Mononuclear cell (primary cell): ENCODE data around the gene LTB. TPM values are rescaled to one million over a fixed set of nuclear protein-coding genes. Genes with fewer than 3 reads are reported as not detected.
A peak's percentile ranks its signal among the peaks of the same experiment; 100 is the strongest.

Experiments
- H3K27me3 ChIP-seq: 2 replicates; pipeline ENCODE4 v1.6.0; 2011; ENCODE audit warnings: low read length, control low read depth; ENCODE audit not compliant: insufficient read depth
- H3K4me1 ChIP-seq: 2 replicates; pipeline ENCODE4 v1.5.1; 2011; ENCODE audit warnings: mild to moderate bottlenecking, low read length, control low read depth; ENCODE audit not compliant: insufficient read depth
- H3K4me3 ChIP-seq: 2 replicates; pipeline ENCODE4 v1.5.1; 2011; ENCODE audit warnings: mild to moderate bottlenecking, low read length, moderate library complexity
- H3K9me3 ChIP-seq: 2 replicates; pipeline ENCODE4 v1.5.1; 2011; ENCODE audit warnings: low read depth, mild to moderate bottlenecking, control low read depth, low read length
- total RNA-seq: library from RNA; depleted of rRNA; stranded (reverse); fragments of >200 nt; gene quantifications from one replicate; pipeline ENCODE4 v1.2.3, GENCODE V29; 2012

LTB gene
- 191 TPM for total RNA-seq

DNA sequence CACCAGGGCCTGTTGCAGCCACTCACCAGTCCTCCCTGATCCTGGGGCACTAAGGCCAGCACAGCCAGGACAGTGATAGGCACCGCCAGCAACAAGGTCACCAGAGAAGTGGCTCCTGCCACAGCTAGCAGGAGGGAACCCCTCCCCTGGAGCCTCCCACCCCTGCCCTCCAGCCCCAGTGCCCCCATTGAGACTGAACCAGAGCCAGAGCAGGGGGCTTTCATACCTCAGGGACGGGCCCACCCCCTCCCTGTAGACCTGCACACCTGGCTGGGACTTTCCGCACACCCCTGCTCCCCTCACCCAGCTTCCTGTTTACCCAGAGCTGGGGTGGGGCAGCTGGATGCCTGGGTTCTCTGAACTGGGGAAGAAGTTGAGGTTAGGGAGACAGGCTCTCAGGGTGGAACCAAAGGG lies at the start of gene LTB:
TSS of gene LTB (minus strand) at position 195 of the 414 bp plus-strand sequence. CDS start at position 188, 7 bp downstream.
- H3K4me1 ChIP-seq: peaks cover 89% of the 10 kb centered on the region
- H3K27me3 ChIP-seq: no peaks in the 10 kb centered on the region
- peak within 1 kb of the TSS; percentile 85 for H3K4me3 ChIP-seq
- H3K9me3 ChIP-seq: no peaks in the 10 kb centered on the region

GRCh38 chr6:31631681-31632278 lies 49.6 kb upstream of the LTB start:
- Histone ChIP-seq H3K27me3 (no peaks in the 10 kb centered on the region), H3K4me3 (no peak overlapping the region), H3K4me1 (no peaks in the 10 kb centered on the region), H3K9me3 (no peaks in the 10 kb centered on the region)

GRCh38 chr6:31631209-31631608 lies 49.0 kb upstream of the LTB start:
- Histone ChIP-seq H3K9me3 (no peaks in the 10 kb centered on the region), H3K4me1 (no peaks in the 10 kb centered on the region), H3K4me3 (no peak overlapping the region), H3K27me3 (no peaks in the 10 kb centered on the region)

DNA sequence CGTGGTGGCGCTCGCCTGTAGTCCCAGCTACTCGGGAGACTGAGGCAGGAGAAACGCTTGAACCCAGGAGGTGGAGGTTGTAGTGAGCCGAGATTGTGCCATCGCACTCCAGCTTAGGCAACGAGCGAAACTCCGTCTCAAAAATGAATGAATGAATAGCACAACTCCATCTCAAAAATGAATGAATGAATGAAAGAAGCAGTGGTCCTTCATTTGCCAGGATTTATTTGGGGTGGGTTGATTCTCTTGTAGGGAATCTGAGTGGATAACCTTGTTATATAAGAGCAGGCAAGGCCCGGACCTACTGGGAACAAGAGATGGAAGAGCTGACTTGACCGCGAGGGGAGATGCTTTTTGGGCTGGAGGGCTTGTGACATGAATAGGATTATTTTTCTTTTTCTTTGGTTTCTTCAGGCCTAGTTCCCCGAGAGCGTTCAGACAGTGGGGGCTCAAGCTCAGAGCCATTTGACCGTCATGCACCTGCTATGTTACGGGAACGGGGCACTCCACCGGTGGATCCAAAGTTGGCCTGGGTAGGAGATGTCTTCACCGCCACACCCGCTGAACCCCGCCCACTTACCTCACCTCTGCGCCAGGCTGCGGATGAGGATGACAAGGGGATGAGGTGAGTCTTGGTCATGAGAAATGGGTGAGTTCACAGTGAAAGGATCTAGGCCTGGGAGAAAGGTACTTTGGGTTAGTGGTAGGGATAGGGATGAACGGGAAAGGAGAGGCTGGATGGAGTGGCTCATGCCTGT lies 48.1 kb upstream of the LTB start:
- Histone ChIP-seq H3K4me3 (no peak overlapping the region), H3K9me3 (no peaks in the 10 kb centered on the region)

GRCh38 chr6:31629014-31629413 lies 46.8 kb upstream of the LTB start:
- Histone ChIP-seq H3K4me3 (no peak overlapping the region), H3K9me3 (no peaks in the 10 kb centered on the region), H3K27me3 (no peaks in the 10 kb centered on the region), H3K4me1 (no peaks in the 10 kb centered on the region)

More for the DNA sequence above, 48.1 kb upstream of the LTB start:
- no peaks in the 10 kb centered on the region for H3K27me3 ChIP-seq
- no peaks in the 10 kb centered on the region for H3K4me1 ChIP-seq

DNA sequence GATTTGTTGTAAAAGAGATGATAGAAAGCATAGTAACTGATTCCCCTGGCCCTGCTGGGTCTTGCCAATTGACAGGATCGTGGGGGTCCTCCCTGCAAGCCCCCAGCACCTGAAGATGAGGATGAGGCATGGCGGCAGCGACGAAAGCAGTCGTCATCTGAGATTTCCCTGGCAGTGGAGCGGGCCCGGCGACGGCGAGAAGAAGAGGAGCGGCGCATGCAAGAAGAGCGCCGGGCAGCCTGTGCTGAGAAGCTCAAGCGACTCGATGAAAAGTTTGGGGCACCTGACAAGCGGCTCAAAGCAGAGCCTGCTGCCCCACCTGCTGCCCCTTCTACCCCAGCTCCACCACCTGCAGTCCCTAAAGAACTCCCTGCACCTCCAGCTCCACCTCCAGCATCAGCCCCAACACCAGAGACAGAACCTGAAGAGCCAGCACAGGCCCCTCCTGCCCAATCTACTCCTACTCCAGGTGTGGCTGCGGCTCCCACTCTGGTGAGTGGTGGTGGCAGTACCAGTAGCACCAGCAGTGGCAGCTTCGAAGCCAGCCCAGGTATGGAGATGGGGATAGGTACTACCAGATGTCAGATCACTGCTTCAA lies 45.6 kb upstream of the LTB start:
- Histone ChIP-seq H3K9me3 (no peaks in the 10 kb centered on the region), H3K4me3 (no peak overlapping the region), H3K27me3 (no peaks in the 10 kb centered on the region), H3K4me1 (peaks cover 7% of the 10 kb centered on the region)

GRCh38 chr6:31626952-31627351 lies 44.7 kb upstream of the LTB start:
- Histone ChIP-seq H3K4me3 (no peak overlapping the region), H3K4me1 (peaks cover 15% of the 10 kb centered on the region), H3K27me3 (no peaks in the 10 kb centered on the region), H3K9me3 (no peaks in the 10 kb centered on the region)

GRCh38 chr6:31624070-31624469 lies 41.8 kb upstream of the LTB start:
- Histone ChIP-seq H3K4me1 (peaks cover 31% of the 10 kb centered on the region), H3K27me3 (no peaks in the 10 kb centered on the region), H3K4me3 (no peak overlapping the region), H3K9me3 (no peaks in the 10 kb centered on the region)

- Histone ChIP-seq H3K4me3 (no peak overlapping the region), H3K9me3 (no peaks in the 10 kb centered on the region), H3K4me1 (peaks cover 37% of the 10 kb centered on the region), H3K27me3 (no peaks in the 10 kb centered on the region)
Measured at GRCh38 chr6:31622684-31623091, 40.5 kb upstream of the LTB start.

DNA sequence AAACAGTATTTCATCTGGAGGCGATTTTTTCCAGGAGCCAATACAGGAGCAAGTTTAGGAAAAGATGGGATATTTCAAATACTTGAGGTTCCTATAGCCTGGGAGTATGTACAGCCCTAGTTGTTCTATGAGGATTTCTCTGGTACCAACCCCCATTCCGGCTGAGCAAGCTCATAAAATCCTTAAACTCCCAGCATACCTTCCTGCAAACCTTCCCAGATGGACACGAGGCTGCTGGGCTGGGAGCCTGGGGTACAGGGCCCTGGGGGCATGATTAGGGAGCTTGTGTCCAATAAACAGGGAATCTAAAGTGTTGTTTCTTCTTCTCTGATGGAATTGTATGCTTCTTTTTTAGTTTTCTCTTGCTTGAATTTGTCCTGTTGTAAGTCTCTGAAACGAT lies 39.8 kb upstream of the LTB start:
- H3K4me1 ChIP-seq: peaks cover 43% of the 10 kb centered on the region
- H3K9me3 ChIP-seq: no peaks in the 10 kb centered on the region
- H3K27me3 ChIP-seq: no peaks in the 10 kb centered on the region
- H3K4me3 ChIP-seq: no peak overlapping the region

DNA sequence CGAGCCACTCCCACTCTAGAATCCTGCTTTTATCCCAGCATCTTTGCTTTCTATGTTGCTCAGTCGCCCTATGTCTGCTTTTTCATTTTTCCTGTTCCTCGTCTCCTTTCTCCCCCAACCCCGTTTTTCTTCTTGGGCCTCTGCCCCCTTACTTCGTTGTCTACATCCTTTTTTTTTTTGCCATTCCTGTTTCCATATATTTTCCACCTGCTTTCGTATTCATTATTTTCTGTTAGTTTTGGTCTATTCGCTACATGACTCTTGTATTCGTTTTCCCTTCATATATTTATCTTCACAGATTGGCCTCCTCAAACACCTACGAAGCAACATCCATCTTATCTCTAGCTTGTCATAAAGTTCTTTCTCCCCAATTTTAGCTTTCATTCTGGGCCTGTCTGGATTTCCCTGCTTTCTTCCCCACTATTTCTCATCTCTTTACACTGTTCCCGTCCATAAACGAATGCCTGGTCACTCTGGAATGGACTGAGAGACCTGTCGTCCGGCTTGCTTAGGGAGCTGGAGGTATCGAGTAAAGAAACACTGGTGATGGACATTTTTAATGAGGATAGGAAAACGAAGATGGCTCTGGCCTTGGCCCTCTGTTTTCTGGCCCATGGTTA lies 39.2 kb upstream of the LTB start:
- Histone ChIP-seq H3K4me3 (peak overlapping the region; percentile 77), H3K4me1 (peaks cover 48% of the 10 kb centered on the region), H3K27me3 (no peaks in the 10 kb centered on the region), H3K9me3 (no peaks in the 10 kb centered on the region)

GRCh38 chr6:31620586-31621319 lies 38.5 kb upstream of the LTB start, which contains the start of gene PRRC2A:
Gene PRRC2A, plus strand, starts transcription at chr6:31620715. Its CDS starts 2,075 bp downstream, at chr6:31622790.
- H3K4me1 ChIP-seq: peaks cover 55% of the 10 kb centered on the region
- H3K9me3 ChIP-seq: no peaks in the 10 kb centered on the region
- peak within 1 kb of the TSS; percentile 77 for H3K4me3 ChIP-seq
- no peaks in the 10 kb centered on the region for H3K27me3 ChIP-seq

DNA sequence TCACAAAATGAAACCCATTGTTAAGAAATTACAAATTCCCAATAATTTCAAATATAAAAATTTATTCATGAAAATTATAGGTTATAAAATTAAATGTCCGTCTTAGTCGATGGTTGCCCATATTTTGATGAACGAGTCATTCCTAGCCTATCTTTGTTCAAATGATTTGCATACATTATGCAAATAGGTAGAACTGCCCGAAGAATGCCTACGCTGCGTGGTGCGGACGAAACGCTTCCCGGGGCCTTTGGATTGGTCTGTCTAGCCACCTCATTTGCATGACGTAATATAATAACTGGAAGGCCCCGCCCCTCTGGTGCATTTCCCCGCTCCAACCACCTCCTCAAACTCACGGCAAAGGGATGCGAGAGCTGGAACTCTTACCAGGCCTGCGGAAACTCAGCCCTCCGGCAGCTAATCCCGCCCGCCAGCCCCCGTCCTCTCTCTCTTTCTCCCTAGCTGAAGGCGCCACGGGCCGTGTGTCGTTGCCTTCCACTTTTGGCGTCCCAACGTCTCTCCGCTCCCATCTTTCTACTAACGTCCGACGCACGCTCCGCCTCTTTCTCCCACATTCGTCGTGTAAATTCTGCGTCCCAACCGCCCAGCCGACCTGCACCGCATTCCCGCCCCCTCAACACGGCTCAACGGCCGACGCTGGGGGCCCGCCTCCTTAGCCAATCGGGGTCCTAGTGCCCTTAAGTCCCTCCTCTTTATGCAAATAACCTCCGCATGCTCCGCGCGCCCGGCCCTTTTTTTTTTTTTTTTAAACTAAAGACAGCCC lies 37.8 kb upstream of the LTB start:
- Histone ChIP-seq H3K9me3 (no peaks in the 10 kb centered on the region), H3K4me1 (peaks cover 63% of the 10 kb centered on the region), H3K27me3 (no peaks in the 10 kb centered on the region), H3K4me3 (peak overlapping the region; percentile 77)

GRCh38 chr6:31617010-31617409 lies 34.8 kb upstream of the LTB start:
- H3K4me3 ChIP-seq: no peak overlapping the region
- H3K27me3 ChIP-seq: no peaks in the 10 kb centered on the region
- H3K9me3 ChIP-seq: no peaks in the 10 kb centered on the region
- H3K4me1 ChIP-seq: peaks cover 67% of the 10 kb centered on the region
